NCI-H524 (cell line): Measurements from ENCODE around the gene RDM1.
"Not testable (repeated sequence)": the region's sequence is repeated elsewhere in the genome, so short reads cannot be mapped to it uniquely, and the experiment has no call there.

ENCODE experiments used
- DNase-seq, 2 experiments: peaks; one replicate each; lab custom pipeline; 2025; lab: John Stamatoyannopoulos, UW

The RDM1 gene

DNA sequence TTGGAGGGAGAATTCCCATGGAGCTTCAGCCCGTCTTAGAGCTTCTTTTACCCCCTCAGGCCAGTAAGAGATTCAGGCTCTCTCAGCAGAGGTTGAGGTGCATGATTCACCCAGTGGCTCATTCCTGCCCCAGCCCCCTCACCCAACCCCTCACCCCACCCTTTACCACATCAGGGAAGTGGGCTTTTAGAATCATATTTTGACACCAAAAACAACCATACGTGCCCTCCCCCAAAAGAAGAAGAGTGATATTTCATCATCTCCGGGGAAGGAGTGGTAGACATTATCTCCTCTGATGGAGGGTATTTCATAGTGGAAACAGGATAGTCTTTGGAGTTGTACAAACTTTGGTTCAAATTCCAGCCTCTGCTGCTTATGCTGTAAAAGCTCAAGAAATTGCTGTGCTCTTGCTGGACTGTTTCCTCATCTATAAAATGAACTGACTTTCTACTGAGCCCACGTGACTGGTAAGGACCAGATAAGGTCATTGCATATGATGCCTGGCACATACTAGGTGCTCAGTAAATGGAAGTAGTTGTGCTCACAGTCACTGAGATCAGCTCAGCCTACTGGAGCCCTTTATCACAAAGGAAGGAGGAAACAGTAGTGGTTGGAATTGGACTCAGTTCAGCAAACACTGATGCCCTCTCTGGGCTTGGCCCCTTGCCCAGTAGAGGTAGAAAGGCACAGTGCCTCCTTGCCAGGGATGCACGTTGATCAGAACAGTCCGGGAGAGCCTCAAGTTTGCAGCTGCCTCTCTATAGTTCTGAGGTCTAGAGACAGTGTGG, 32.1 kb downstream of the RDM1 start:
- no peak for DNase-seq

DNA sequence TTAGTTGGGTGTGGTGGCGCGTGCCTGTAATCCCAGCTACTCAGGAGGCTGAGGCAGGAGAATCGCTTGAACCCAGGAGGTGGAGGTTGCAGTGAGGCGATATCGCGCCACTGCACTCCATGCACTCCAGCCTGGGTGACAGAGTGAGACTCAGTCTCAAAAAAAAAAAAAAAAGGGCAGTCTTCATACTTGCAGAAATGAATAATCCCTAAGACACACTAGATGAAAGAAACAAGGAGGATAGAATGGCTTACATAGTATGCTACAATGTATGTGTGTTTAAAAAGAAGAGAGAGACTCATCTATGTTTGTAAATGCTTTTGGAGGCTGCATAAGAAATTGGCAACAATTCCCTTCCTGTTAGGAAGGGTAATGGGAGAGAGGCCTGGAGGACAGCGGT, 32.8 kb downstream of the RDM1 start:
- not testable (repeated sequence) for DNase-seq

GRCh38 chr17:35895636-35896587, 34.7 kb downstream of the RDM1 start:
- no peak for DNase-seq

GRCh38 chr17:35894206-35894605, 36.4 kb downstream of the RDM1 start:
- DNase-seq, result no peak

- DNase-seq, result no peak
Observed at GRCh38 chr17:35893751-35894150, 36.8 kb downstream of the RDM1 start.

DNA sequence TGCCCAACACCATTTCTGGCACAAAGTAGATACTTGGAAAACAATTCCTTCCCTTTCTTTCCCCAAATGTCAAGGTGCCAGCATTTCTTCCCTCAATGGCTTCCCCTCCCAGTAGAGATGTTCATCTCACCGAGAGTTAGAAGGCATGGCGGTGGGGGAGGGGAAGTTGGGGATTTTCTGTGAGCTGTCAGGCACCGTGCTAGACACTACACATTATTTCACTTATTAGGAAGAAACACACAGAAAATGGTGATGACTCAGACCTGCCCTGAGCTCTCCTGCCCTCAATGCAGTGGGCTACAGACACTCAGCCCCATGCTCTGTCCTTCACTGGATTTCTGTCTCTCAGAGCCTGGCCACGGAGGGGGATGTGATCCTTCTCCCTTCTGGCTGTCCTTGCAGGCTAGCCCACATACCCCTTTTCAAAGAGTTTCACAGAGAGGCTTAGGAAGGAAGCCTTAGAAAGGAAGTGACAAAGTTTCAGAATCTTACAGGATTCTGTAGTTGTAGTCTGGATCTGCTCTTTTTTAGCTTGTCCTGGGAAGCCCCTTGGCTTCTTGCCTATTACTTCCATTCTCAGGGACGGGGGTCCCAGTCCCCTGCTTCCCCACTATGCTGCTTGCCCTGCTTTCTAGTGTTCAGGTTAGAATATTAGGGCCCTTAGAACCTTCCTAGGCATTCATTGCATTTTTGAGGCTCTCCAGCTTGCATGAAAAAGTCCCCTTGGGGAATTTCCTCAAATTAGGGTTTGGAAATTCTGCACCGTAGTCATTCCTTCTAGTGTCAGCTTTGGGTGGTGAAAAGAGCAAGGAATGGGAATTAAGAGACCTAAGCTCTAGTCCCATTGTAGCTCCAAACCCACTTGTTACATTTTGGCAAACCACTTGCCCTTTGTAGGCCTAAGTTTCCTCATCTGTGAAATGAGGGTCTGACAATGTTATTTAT, 38.2 kb downstream of the RDM1 start:
- DNase-seq, result no peak

- no peak for DNase-seq
Observed at GRCh38 chr17:35891269-35891668, 39.3 kb downstream of the RDM1 start.

DNA sequence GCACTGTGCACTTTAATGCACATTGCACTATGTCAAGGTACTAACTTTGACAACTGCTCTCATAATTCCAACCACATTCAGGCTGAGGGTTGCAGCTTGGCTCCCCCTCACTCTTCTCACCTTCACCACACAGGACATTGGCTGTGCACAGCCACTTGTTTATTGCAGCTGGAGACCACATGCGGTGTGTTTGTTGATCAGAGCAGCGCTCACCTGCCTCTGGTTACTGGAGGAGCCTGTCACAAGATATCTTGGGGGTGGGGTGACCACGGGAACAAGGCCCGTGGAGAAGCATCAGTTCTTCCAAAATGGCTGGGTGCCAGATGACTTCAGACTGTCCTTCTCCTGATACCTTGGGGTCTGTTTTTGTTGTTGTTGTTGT, 39.8 kb downstream of the RDM1 start:
- DNase-seq, result no peak

DNA sequence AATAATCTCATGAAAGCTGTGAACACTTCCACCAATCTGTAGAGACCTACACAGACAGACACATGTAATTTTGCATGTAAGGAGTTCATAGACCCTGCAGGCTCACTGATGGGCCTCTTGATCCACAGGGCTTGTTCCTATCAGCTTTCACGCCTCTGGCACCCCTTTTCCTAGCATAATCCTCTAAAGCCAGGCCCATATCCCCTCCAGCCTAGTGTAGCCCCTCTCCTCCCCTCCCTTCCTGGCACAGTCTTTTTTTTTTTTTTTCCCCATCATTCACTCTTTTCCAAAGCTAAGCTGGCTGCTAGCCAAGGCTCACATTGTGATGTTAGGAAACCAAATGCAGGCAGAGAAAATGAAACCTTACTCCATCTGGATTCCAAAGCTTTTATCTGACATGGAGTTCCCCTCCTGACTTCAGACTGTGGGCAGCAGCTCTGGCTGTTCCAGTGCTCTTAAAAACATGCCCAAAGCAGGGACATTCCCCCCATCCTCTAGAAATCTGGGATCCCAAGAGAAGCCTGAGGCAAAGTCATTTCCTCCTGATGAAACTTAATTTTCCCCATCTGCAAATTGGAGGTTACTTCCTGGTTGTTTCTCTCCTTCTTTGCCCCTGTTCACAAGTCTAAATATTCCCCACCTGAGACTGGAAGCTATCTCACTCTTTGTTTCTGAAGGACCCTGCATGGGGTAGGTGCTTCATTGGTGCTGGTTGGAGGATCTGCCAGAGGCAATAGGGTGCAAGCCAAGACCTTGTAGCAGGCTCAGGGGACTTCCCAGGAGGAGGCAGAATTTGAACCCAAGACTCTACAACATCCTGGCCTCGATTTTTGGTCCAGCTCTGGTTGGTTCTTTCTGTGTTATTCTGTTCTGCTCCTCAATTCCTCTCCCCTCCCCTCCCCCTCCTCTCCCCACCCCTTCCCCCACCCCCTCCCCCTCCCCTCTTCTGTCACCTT, 40.5 kb downstream of the RDM1 start:
- DNase-seq, result peak in 1 of 2 experiments; percentile 6

DNA sequence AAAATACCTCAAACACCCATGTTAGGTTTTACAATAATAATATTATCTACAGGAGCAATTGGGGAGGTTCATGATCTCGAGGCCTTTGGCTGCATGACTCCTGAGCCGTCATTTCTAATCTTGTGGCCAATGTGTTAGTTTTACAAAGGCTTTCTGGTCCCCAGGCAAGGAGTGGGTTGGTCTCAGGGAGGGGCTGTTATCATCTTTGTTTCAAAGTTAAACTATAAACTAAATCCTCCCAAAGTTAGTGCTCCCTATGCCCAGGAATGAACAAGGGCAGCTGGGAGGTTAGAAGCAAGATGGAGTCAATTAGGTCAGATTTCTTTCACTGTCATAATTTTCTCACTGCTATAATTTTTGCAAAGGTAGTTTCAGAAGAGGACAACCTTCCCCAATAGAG, 41.3 kb downstream of the RDM1 start:
- no peak for DNase-seq

GRCh38 chr17:35879773-35880654, 50.6 kb downstream of the RDM1 start, which contains the start of gene CCL5:
CCL5 (minus strand) TSS chr17:35880360.
- no peak for DNase-seq

- DNase-seq, result no peak
Observed at GRCh38 chr17:35878361-35878760, 52.2 kb downstream of the RDM1 start.

DNA sequence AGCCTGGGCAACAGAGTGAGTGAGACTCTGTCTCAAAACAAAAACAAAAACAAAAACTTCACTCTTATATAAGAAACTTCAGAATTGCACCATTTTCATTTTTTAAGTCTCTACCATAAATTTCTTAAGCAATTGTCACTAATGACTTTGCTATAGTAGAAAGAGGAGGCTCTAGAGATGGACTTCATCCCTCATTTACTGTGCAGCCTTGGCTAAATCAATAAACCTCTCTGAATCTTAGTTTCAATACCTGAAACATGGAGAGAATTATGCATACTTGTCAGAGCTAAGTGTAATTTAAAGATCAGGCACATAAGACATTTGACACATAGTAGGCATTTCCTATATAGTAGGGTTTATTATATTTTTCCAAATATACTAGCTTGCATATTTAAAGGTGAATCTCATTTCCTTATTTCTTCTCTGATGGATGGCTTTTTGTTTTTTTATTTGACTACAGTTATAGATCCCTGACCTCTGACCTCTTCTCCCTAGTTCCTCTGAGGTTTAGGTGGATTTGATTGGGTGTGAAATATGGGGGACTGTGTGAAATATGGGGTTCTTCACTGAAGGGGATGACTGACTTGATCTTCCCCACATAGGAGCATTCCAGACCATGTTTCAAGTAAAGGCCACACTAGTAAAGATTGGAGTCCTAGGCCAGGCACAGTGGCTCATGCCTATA, 53.1 kb downstream of the RDM1 start:
- no peak for DNase-seq

GRCh38 chr17:35876534-35876933, 54.0 kb downstream of the RDM1 start:
- DNase-seq, result no peak

DNA sequence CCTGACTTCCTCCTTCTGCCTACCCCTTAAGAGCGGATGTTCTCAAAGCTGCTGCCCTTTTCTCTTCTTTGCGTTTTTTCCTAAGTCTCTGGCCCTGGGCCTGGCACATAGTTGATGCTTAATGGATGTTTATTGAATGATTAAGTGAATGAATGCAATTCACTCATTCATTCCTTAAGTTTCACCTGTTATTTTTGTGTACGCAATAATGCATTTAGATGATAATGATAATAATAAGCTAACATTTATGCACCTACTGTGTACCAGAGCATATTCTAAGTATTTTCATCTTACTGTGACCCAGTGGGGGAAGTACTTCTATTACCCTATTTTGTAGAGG, 54.8 kb downstream of the RDM1 start:
- no peak for DNase-seq

DNA sequence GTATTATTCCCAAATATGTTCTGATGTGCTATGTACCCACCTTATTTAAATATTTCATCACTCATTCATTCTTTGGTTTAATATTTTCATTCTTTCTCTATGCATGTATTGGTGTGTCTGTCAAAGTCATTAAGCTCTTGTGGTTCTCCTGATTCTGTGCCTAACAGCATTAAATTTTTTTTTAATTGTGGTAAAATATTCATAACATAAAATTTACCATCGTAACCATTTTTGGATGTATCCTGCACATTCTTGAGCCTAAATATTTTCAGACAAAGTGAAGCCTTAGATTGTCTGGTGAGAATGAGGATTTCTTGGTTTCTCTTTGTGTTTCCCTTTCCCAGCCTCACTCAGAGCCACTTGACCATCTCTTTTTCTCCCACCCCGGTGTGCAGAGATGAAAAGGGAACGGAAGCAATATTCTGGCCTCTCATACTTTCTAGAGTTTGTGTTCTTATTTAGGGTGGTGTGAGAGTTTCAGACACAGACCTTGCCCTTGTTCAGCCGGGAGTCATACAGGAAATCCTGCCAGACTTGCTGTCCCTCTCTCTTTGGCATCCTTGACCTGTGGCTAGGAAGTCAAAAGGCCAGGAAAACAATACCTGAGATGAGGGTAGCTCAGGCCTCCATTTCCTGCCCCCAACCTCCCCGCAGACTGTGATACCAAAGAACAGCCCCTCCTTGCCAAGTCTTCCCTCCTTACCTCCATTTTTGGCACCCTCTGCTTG, 55.3 kb downstream of the RDM1 start:
- DNase-seq, result no peak

DNA sequence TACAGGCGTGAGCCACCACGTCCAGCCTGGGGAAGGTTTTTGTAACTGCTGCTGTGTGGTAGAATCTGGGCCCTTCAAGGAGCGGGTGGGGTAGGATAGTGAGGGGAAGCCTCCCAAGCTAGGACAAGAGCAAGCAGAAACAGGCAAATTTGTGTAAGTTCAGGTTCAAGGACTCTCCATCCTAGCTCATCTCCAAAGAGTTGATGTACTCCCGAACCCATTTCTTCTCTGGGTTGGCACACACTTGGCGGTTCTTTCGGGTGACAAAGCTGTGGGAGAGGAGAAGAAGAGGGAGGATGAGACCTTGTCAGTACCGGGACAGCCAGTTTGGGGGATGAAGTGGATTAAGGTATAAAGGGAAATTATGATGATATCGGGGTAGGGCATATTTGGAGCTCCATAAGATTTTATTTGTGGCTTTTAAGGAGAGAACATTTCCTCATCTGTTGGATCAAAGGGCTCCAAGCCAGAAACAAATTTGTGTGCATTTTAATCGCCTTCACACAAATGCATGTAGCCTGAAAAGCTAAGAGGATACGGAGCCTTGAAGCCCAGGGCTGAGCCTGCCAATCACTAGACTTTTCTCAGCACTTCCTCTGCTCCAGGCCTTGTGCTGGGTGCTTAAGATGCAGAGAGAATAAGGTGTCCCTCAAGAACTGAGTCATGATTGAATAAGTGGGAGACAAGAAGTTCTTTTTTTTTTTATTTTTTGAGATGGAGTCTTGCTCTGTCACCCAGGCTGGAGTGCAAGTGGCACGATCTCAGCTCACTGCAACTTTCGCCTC, 58.2 kb downstream of the RDM1 start:
- DNase-seq, result no peak
